DMS79 (cell line): ENCODE data around the gene MAPK6.

ENCODE experiments used
- DNase-seq: peaks from one replicate; lab custom pipeline; 2025; lab: John Stamatoyannopoulos, UW

Gene MAPK6

GRCh38 chr15:52102463-52102862 is 83.4 kb downstream of the MAPK6 start:
- no peak for DNase-seq

DNA sequence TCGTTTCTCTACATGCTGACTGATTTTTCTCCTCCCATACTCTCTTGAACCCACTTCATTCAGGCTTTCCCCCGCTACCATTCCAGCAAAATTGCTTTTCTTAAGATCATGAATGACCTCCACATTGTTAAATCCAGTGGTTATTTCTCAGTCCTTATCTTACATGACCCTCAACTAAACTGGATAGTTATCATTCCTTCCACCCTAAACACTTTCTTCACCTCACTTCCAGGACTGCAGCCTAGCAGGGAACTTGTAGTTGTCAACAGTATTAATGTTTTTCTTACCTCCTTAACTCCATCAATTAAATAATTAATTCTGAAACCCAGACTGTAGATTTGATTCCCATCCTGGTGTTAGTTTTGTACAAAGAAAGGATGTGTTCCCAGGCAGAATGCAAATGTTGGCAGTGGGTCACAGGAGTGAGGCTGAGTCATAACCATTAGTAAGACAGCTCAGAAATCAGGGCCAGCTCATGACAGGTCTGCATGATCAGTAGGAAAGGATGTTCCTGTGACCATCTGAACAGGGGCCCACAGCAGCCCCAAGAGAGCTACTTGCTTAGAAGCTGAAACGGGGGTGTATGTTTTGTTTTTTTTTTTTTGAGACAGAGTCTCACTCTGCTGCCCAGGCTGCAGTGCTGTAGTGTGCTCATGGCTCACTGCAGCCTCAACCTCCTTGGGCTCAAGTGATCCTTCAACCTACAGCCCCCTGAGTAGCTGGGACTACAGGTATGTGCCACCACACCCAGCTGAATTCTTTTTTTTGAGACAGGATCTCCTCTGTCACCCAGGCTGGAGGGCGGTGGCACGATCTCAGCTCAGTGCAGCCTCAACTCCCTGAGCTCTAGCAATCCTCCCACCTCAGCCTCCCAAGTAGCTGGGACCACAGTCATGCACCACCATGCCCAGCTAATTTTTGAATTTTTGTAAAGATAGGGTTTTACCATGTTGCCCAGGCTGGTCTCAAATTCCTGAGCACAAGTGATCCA is 84.5 kb downstream of the MAPK6 start:
- DNase-seq = no peak

DNA sequence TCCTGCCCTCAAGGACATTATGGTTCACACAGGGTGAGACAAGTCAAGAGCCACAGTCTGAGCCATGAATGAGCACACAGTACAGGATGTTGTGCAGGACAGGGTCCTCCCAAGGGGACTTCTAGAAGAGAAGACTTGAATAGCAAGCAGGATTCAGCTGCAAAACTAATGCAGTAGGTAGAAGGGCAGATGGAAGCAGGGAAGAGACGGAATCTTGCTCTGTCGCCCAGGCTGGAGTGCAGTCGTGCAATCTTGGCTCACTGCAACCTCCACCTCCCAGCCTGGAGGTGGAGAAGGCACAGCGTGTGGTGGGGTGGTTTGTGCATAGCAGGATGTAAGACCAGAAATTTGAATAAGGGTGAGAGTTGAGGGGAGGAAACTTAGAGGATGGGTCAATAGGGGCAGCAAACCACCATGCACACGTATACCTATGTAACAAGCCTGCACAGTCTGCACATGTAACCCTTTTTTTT is 85.5 kb downstream of the MAPK6 start:
- no peak for DNase-seq

DNA sequence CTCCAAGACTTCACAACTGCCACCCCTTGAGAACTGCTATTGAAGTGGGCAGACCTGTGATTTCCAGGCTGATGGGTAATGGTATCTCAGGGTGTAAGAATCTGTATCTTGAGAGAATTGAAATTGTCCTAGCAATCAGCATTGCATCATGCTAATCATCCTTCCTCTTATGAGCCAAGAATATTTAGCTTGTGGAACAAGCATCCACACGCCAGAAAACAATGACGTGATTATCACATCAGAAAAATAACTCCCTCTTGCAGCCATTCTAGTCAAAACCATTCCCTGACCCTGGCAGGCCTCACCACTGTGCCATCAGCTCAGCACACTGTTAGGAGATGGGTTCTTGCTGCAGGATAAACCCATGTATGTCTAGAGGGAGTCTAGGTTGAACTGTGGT is 86.8 kb downstream of the MAPK6 start:
- DNase-seq = no peak

- DNase-seq = no peak
Observed at GRCh38 chr15:52106641-52107040, 87.6 kb downstream of the MAPK6 start.

DNA sequence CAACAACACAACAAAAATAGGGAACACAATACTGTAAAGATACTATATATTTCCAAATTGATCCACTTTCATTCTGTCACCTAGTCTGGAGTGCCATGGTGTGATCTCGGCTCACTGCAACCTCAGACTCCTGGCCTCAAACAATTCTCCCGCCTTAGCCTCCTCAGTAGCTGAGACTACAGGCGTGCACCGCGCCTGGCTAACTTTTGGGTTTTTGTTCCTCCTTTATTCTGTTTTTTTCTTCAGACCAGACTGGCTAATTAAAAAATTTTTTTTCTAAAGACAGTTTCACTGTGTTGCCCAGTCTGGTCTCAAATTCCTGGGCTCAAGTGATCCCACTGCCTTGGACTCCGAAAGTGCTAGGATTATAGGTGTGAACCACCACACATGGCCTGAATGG is 88.2 kb downstream of the MAPK6 start:
- no peak for DNase-seq

GRCh38 chr15:52109559-52110451 is 90.8 kb downstream of the MAPK6 start:
- no peak for DNase-seq

GRCh38 chr15:52111517-52112202 is 92.6 kb downstream of the MAPK6 start:
- DNase-seq = no peak

- DNase-seq = no peak
Observed at GRCh38 chr15:52112203-52112750, 93.3 kb downstream of the MAPK6 start.

GRCh38 chr15:52113235-52113634 is 94.2 kb downstream of the MAPK6 start:
- no peak for DNase-seq

DNA sequence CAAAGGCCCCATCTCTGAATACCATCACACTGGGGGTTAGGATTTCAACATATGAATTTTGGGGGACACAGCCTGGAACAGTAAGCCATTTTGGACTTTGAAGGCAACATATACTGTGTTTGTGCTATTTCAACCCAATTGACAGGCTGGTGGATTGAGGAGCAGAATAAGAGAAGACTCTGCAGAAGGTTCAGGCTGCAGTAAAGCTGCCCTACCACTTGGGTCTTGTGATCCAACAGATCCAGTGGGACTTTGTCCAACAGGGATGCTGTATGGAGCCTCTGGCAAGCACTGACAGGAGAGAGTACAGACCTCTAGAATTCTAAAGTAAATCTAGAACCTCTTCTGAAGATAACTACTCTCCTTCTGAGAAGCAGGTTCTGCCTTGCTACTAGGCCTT is 94.7 kb downstream of the MAPK6 start:
- no peak for DNase-seq

DNA sequence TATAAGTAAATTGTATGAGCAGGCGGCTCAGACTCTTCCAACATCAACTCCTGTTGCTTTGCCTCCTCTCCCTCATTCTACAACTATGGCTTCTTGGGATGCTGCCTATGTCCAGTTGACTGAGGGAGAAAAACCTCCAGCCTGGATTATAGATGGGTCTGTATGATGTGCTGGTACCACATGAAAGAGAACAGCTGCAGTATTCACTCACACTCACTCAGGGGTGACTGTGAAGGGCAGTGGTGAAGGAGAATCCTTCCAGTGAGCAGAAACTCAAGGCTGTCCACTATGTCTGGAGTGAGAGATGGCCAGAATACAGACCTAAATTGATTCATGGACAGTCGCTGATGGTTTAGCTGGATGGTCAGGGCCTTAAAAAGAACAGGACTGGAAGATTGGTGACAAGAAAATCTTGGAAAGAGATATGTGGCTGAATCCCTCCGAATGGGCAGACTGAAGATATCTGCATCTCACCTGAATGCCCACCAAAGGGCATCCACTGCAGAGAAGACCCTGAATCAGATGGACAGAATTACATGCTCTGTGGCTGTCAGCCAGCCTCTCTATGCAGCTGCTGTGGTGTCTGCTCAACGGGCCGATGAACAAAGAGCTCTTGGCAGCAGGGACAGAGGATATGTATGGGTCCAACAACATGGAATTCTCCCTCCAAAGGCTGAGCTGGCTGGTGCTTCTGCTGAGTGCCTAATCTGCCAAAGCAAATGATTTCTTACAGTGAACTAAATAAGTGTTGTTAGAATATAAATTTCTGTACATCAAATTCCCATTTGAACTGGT is 95.4 kb downstream of the MAPK6 start:
- DNase-seq = no peak

DNA sequence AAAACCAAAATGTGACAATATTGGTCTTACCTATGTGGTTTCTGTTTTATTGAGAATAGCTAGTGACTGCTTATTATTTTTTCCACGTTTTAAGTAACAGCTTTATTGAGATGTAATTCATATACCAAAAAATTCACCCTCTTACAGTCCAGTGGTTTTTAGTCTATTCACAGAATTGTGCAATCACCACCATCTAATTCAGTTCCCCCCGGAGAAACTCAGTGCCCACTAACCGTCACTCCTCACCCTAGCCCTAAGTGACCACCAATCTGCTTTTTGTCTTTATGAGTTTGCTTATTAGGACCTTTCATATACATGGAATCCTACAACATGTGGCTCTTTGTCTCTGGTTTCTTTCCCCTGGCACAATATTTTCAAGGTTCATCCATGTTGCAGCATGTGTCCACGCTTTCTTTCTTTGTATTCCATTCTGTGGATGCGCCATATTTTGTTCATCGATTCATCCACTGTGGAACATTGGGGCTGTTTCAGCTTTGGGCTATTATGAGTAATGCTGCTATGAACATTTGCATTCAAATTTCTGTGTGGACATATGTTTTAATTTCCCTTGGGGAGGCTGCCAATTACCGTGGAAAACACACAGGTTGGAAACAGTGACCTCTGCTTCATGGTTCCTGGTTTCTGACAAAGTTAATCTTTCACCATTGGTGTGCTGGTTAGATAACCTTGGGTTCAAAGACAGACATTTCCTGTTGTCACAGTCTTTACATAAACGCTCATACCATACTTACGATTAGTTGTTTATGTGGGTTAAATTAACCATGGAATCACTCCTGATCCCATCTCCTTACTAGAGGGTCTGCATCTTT is 96.8 kb downstream of the MAPK6 start:
- no peak for DNase-seq
